HG03439 (cell line): ENCODE results near the gene AP1S2.

Experiments
- ATAC-seq: cut with Tn5 transposase; IDR thresholded peaks from one replicate; pipeline ENCODE4 v1.9.1; 2021; ENCODE audit warnings: mild to moderate bottlenecking, moderate library complexity; ENCODE audit not compliant: unreplicated experiment

The AP1S2 gene

DNA sequence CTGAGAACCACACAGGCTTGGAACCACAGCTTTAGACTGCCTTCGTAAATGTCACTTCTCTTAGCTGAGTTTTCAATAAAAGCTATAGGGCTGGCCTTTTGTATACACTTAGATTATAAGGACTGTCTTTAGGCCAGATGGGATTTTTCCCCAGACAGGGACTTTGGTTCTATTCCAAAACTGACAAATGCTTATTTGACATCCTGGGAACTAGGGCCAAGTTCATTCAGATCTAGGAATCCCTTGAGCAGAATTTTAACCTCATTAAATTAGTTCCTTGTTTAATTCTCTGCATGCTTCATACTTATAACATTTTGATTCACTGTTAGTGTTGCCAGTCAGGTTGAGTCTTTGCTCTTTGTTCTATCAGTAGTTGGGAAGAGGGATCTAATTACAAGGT is 41.2 kb downstream of the AP1S2 start:
- no peak for ATAC-seq

DNA sequence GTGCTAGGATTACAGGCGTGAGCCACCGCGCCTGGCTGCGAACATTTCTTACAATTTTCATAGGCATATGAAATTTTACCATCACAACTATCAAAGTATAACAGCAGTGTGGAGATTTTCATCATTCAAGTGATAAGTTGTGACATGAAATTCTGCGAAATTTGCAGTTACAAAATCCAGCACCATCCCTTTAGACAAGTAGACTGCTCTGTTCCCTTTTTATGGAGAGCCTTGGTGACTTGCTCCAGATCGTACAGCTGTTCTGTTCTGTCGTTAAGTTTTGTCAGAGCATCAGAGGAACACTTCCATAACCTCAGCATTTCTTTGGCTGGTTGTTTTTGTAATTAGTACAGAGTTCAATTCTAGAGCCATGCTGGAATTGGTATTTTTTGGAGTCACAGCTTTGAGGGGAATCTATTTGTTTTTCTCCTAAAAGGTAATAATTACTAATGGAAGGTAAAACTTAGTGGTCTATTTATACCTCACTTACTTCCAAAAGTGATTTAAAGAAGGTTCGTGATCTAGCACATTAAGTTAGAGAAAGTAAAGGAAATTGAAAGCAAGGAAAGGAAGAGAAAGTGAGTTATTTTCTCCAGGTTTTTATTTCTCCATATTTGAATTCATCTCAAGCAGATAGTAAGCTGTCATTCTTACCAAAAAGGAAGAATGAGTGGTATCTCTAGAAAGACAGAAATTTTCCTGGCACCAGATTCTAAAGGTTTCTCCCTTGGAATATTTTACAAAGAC is 42.2 kb downstream of the AP1S2 start:
- ATAC-seq = no peak

DNA sequence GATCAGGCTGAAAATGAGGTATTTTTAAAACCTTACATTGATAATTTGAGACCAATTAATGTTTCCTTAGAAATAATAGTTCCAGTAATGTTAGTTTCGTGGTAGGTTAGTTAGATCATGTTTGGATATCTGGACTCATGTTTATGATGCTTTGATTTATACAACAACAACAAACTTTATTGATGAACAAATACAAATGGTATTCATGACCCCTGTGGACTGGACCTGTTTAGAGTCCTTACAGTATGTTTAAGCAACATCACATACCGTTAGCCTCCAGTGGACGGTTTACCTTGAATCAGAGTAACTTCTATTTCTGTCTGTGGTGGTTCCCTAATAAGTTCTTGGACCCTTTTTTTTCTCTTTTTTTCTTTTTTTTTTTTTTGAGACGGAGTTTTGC is 46.4 kb downstream of the AP1S2 start:
- no peak for ATAC-seq

DNA sequence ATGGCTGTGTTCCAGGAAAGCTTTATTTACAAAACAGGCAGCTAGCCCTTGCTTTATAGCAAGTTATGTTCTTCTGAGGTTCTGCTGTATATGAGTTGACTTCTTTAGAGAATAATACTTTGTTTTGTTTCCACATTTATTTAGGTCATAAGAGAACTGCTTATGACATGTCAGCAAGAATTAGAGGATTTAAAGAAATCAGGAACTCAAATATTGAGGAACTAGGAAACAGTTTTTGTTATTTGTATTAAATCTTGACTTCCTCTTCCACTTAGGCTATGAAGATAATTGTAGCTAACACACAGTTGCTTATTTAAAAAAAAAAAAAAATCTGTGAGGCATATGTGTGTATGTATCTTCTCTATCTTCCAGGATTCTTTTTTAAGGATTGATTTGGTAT is 50.0 kb downstream of the AP1S2 start:
- no peak for ATAC-seq

GRCh38 chrX:15797707-15798106 is 56.9 kb downstream of the AP1S2 start:
- ATAC-seq = no peak

DNA sequence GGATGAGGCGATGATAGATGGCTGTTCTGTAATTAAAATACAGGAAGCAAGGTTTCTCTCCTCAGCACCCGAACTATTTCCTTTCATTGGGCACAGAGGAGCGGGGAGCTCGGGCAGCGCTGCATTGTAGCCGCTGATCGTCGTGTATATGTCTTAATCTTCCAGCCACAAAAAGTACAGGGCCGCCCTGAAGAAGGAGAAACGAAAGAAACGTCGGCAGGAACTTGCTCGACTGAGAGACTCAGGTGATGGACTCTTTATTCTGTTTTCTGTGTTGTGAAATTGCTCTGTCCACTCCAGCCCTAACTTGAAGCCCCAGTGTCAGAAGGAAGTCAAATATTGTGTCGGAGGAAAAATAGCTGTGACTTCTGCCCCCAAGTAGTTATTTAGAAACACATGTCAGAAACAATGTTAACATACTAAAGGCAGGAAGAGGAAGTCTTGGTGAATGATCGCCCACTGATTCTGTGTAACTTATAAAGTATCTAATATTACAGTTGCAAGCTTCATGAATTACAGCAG is 63.8 kb downstream of the AP1S2 start:
- peak; percentile 18 for ATAC-seq

DNA sequence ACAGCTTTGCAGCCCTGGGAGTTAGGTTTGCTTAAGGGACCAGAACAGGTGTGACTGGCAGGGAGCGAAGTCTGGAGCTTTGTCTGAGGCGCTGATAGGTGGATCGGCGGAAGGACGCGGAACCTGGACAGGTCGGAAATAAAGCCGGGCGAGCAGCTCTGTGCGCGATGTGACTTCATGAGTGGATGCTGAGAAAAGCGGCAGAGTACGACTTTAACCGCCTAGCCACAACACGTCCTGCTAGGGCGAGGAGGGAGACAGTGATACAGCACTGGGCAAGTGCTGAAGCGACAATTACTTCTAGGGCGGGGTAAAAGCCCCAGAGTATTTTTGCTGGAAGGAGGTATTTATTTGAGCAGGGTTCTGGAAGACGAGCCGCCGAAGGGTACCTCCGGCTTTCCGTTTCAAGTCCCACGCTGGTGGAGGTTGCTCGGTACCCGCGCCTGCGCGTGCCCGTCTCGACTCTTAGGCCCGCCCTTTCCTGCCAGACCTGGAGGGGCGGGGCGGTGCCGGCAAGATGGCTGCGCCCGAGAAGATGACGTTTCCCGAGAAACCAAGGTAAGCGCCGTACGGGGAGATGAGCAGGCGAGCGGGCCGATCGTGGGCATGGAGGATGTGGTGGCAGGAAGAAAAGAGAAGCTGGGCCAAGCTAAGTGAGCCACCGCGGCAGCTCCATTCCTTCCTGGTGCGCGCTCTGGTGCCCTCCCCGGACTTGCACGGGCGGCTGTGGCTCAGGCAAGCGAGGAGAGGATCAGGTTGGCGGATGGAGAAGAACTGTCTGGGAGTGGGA is 64.4 kb downstream of the AP1S2 start, which contains the start of gene ZRSR2:
TSS of gene ZRSR2 (plus strand) at position 506 of the 790 bp plus-strand sequence. CDS start at position 518, 12 bp downstream.
- ATAC-seq = peak; percentile 95

- ATAC-seq = no peak
Observed at GRCh38 chrX:15786915-15787314, 67.7 kb downstream of the AP1S2 start.

- no peak for ATAC-seq
Observed at GRCh38 chrX:15785176-15785750, 69.3 kb downstream of the AP1S2 start.

DNA sequence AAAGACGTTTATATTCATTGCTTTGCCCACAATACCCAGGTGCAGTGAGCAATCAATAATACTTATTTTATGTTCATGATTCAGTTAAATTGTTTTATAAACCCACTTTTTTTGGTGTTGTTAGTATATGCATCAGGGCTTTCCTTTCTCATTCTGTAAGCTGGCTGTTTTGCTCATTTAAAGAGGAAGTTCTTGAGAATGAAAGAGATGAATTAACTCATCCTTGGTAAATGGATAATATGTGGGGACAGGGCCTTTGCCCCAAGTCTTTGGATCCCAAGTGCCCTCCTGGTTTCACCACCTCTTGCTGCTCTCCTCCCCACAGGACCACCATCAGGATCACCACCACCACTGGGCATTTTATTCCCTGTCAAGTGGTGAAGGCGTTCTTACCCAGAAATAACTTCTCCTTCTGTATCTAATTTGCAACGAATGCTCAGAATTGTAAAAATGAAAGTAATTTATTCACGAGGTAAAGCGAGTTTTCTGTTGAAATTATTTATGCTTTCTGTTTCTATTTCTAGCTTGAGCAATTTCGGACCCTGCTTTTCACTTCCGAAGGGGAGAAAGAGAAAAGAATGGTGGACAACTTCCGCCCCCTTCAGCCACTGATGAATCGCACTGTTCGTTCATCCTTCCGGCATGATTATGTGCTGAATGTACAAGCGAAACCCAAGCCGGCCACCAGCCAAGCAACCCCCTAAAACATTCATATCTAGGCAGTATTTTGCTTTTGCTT is 72.5 kb downstream of the AP1S2 start:
- peak; percentile 82 for ATAC-seq
